HCT116 (cell line): ENCODE data around the gene CYB5R3. TPM values are rescaled to one million over a fixed set of nuclear protein-coding genes. Genes with fewer than 3 reads are reported as not detected.

Experiments
- ATAC-seq: fragments of 200-7000 bp; cut with Tn5 transposase; 2 replicates; pipeline ENCODE4 v1.9.1; 2020; ENCODE audit warnings: mild to moderate bottlenecking, moderate library complexity
- BruUV-seq: library from RNA; stranded (reverse); fragments of 400-500 nt; replicated peaks from 2 replicates; lab custom pipeline; 2021; lab: Mats Ljungman, UMichigan
- CTCF ChIA-PET: fragments of 300-600 bp; sonication (Branson Sonifier 250); formaldehyde crosslinking; loops from one replicate; lab custom pipeline; 2021; ENCODE audit warnings: antibody characterized with exemption; lab: Charles Lee
- POLR2A ChIA-PET: fragments of 300-600, 350-600 bp; sonication (Branson Sonifier 250); formaldehyde crosslinking; loops from one replicate; lab custom pipeline; 2021; ENCODE audit warnings: antibody characterized with exemption; lab: Charles Lee
- RAD21 ChIA-PET, 2 experiments: fragments of 300-600 bp; sonication (Branson Sonifier 250); formaldehyde crosslinking; loops; one replicate each; lab custom pipeline; 2023; ENCODE audit warnings: low total read pairs in 2 of 2; ENCODE audit not compliant: uncharacterized antibody in 2 of 2, unreplicated experiment in 2 of 2, low non-redundant PET in 1 of 2; lab: Charles Lee
- DNase-seq: peaks from one replicate; pipeline ENCODE4 v3.0.0-alpha.2; 2010; ENCODE audit warnings: low read depth, low spot score
- H2AFZ ChIP-seq: fragments of 200-600 bp; shearing (Covaris generic), sonication (generic); 2 replicates; pipeline ENCODE4 v1.6.1; 2017; ENCODE audit warnings: low read depth, mixed run types, mixed read lengths, antibody characterized with exemption, low read length; ENCODE audit not compliant: poor library complexity, severe bottlenecking
- H3K27ac ChIP-seq: 2 replicates; pipeline ENCODE4 v1.5.1; 2012; ENCODE audit warnings: low read depth, low read length
- H3K27me3 ChIP-seq: fragments of 200-600 bp; sonication (generic); 2 replicates; pipeline ENCODE4 v1.6.1; 2016; ENCODE audit warnings: mixed run types, low read length, mixed read lengths; ENCODE audit not compliant: insufficient read depth
- H3K36me3 ChIP-seq, 2 experiments: fragments of 200-500 bp in 1 of 2; fragments of 200-600 bp in 1 of 2; sonication (Bioruptor generic) in 1 of 2; sonication (generic) in 1 of 2; 2 replicates each; pipeline versions ENCODE4 v1.5.1 to v1.6.1; 2014 to 2016; ENCODE audit warnings: low read length in 2 of 2, inconsistent platforms in 1 of 2, mixed read lengths in 1 of 2, mixed run types in 1 of 2; ENCODE audit not compliant: insufficient read depth in 2 of 2, control insufficient read depth in 1 of 2
- H3K4me1 ChIP-seq, 2 experiments: fragments of 200-600 bp in 1 of 2; sonication (generic) in 1 of 2; 2 replicates each; pipeline versions ENCODE4 v1.5.1 to v1.6.1; 2012 to 2017; ENCODE audit warnings: low read length in 2 of 2, inconsistent platforms in 1 of 2, mild to moderate bottlenecking in 1 of 2, mixed read lengths in 1 of 2, mixed run types in 1 of 2, moderate library complexity in 1 of 2; ENCODE audit not compliant: insufficient read depth in 2 of 2, control insufficient read depth in 1 of 2
- H3K4me2 ChIP-seq: fragments of 200-600 bp; sonication (generic); 2 replicates; pipeline ENCODE4 v1.6.1; 2017; ENCODE audit warnings: mixed run types, low read length, mixed read lengths
- H3K4me3 ChIP-seq, 2 experiments: fragments of 200-600 bp in 1 of 2; sonication (generic) in 1 of 2; replicated peaks in 1 of 2; 2 replicates each; pipeline ENCODE4 v1.5.1; 2011 to 2016; ENCODE audit warnings: low read length in 2 of 2, control low read depth in 1 of 2, low read depth in 1 of 2, mild to moderate bottlenecking in 1 of 2, mixed read lengths in 1 of 2, mixed run types in 1 of 2
- H3K79me2 ChIP-seq: fragments of 200-600 bp; sonication (generic); 2 replicates; pipeline ENCODE4 v1.6.1; 2017; ENCODE audit warnings: mild to moderate bottlenecking, mixed run types, low read length, moderate library complexity, mixed read lengths; ENCODE audit not compliant: insufficient read depth
- H3K9ac ChIP-seq: fragments of 200-600 bp; sonication (generic); 2 replicates; pipeline ENCODE4 v1.6.1; 2016; ENCODE audit warnings: low read length, mixed read lengths
- H3K9me2 ChIP-seq: fragments of 200-600 bp; sonication (generic), shearing (Covaris generic); 2 replicates; pipeline ENCODE4 v1.6.1; 2017; ENCODE audit warnings: mixed run types, mild to moderate bottlenecking, moderate library complexity; ENCODE audit not compliant: insufficient read depth
- H3K9me3 ChIP-seq, 2 experiments: fragments of 200-500 bp in 1 of 2; fragments of 200-600 bp in 1 of 2; sonication (Bioruptor generic) in 1 of 2; sonication (generic) in 1 of 2; 2 replicates each; pipeline ENCODE4 v1.6.1; 2014 to 2017; ENCODE audit warnings: low read length in 2 of 2, mixed read lengths in 2 of 2, inconsistent platforms in 1 of 2, low read depth in 1 of 2, mild to moderate bottlenecking in 1 of 2, mixed run types in 1 of 2, moderate library complexity in 1 of 2; ENCODE audit not compliant: control insufficient read depth in 1 of 2, insufficient read depth in 1 of 2
- H4K20me1 ChIP-seq: fragments of 200-600 bp; sonication (generic), shearing (Covaris generic); 2 replicates; pipeline ENCODE4 v1.6.1; 2017; ENCODE audit warnings: mixed run types, mild to moderate bottlenecking, moderate library complexity; ENCODE audit not compliant: insufficient read depth
- ATF3 ChIP-seq: IDR thresholded peaks from 2 replicates; pipeline ENCODE4 v1.6.1; 2012
- EGR1 ChIP-seq: IDR thresholded peaks from 2 replicates; pipeline ENCODE4 v1.6.1; 2012; ENCODE audit warnings: low read depth
- EZH2 ChIP-seq: fragments of 200-600 bp; sonication (generic); IDR thresholded peaks from 2 replicates; pipeline ENCODE4 v1.6.1; 2017; ENCODE audit warnings: antibody characterized with exemption, mixed run types
- EZH2phosphoT487 ChIP-seq: fragments of 200-600 bp; IDR thresholded peaks from 2 replicates; pipeline ENCODE4 v1.6.1; 2018; ENCODE audit warnings: antibody characterized with exemption, borderline replicate concordance
- FOSL1 ChIP-seq: IDR thresholded peaks from 2 replicates; pipeline ENCODE4 v1.6.1; 2012; ENCODE audit warnings: low read depth
- MAX ChIP-seq: IDR thresholded peaks from 2 replicates; pipeline ENCODE4 v1.6.1; 2012
- POLR2A ChIP-seq: IDR thresholded peaks from 2 replicates; pipeline ENCODE4 v1.7.0; 2011; ENCODE audit warnings: borderline replicate concordance; ENCODE audit not compliant: insufficient read depth, insufficient read length; ENCODE audit errors: extremely low read depth
- POLR2AphosphoS5 ChIP-seq: IDR thresholded peaks from 2 replicates; pipeline ENCODE4 v1.6.1; 2011; ENCODE audit warnings: mild to moderate bottlenecking, low read depth, low read length, moderate library complexity
- ZBTB33 ChIP-seq: IDR thresholded peaks from 2 replicates; pipeline ENCODE4 v1.6.1; 2011; ENCODE audit warnings: mild to moderate bottlenecking, low read length, moderate library complexity; ENCODE audit not compliant: insufficient replicate concordance; ENCODE audit errors: extremely low read depth
- ZFX ChIP-seq: fragments of 450-650 bp; IDR thresholded peaks from 2 replicates; pipeline ENCODE4 v1.6.1; 2017
- ZNF274 ChIP-seq: fragments of 200-500 bp; sonication (Bioruptor generic); IDR thresholded peaks from 2 replicates; pipeline ENCODE4 v1.6.1; 2014; ENCODE audit warnings: mild to moderate bottlenecking, low read depth, low read length, inconsistent platforms
- intact Hi-C: fragments of 100-400 bp; cut with micrococcal nuclease; formaldehyde crosslinking; loops from 2 replicates; pipeline ENCODE4 v1.10.0; 2022
- total RNA-seq: library from RNA; stranded (reverse); gene quantifications from one replicate; pipeline ENCODE4 v1.2.1, GENCODE V29; 2021; ENCODE audit not compliant: unreplicated experiment

The CYB5R3 gene
- total RNA-seq, 1 experiment from 2014 or later = 127 TPM

- POLR2A ChIA-PET = no interaction called here
- no peaks in the 10 kb centered on the region for H3K79me2 ChIP-seq
- no TSS peak for BruUV-seq
- intact Hi-C loops = loop anchor here (5.0 kb wide), 1 partner anchor 427 kb away; no protein-coding TSS in a partner anchor
- DNase-seq = no peak
- H2AFZ ChIP-seq = no peak overlapping the region
- H3K4me3 ChIP-seq = no peak overlapping the region
- H3K9ac ChIP-seq = no peak overlapping the region
- TF ChIP-seq POLR2AphosphoS5 (no peak), ZNF274 (no peak), ATF3 (no peak), ZBTB33 (no peak), EGR1 (no peak), POLR2A (no peak), FOSL1 (no peak), EZH2phosphoT487 (no peak), ZFX (no peak), EZH2 (no peak), MAX (no peak)
- RAD21 ChIA-PET = no interaction called here
- no peaks in the 10 kb centered on the region for H3K9me2 ChIP-seq
- H3K36me3 ChIP-seq = no peaks in the 10 kb centered on the region
- no peaks in the 10 kb centered on the region for H4K20me1 ChIP-seq
- no peaks in the 10 kb centered on the region for H3K27me3 ChIP-seq
- CTCF ChIA-PET = no interaction called here
- no peaks in the 10 kb centered on the region for H3K9me3 ChIP-seq
- H3K4me1 ChIP-seq = peaks cover 4 to 14% of the 10 kb centered on the region in 2 experiments
- no peak overlapping the region for H3K27ac ChIP-seq
- no peak for ATAC-seq
- H3K4me2 ChIP-seq = no peak overlapping the region
Measured at GRCh38 chr22:42664976-42665831, 16.0 kb upstream of the CYB5R3 start.
